Duodenal mucosa (tissue), 2 donors: Measurements from ENCODE around the gene MLLT3.

Source experiments
- H3K27ac ChIP-seq: one replicate; pipeline ENCODE4 v1.7.0; 2013; ENCODE audit warnings: low read depth, low read length
- H3K27me3 ChIP-seq, 2 donors: one replicate each; pipeline ENCODE4 v1.7.0; 2013; ENCODE audit warnings: low read length in 2 of 2, control low read depth in 1 of 2; ENCODE audit not compliant: insufficient read depth in 2 of 2, control insufficient read depth in 1 of 2
- H3K36me3 ChIP-seq, 2 donors: one replicate each; pipeline ENCODE4 v1.7.0; 2013; ENCODE audit warnings: low read length in 2 of 2, control low read depth in 1 of 2; ENCODE audit not compliant: insufficient read depth in 2 of 2, control insufficient read depth in 1 of 2
- H3K4me1 ChIP-seq, 2 donors: one replicate each; pipeline ENCODE4 v1.7.0; 2013; ENCODE audit warnings: low read length in 2 of 2, control low read depth in 1 of 2; ENCODE audit not compliant: insufficient read depth in 2 of 2, control insufficient read depth in 1 of 2
- H3K4me3 ChIP-seq, 2 donors: one replicate each; pipeline ENCODE4 v1.7.0; 2013; ENCODE audit warnings: low read length in 2 of 2, low read depth in 1 of 2
- H3K9ac ChIP-seq, 2 donors: one replicate each; pipeline ENCODE4 v1.7.0; 2013; ENCODE audit warnings: low read length in 2 of 2, low read depth in 1 of 2
- H3K9me3 ChIP-seq, 2 donors: one replicate each; pipeline ENCODE4 v1.7.0; 2013; ENCODE audit warnings: low read length in 2 of 2, control low read depth in 1 of 2; ENCODE audit not compliant: control insufficient read depth in 1 of 2

The MLLT3 gene

DNA sequence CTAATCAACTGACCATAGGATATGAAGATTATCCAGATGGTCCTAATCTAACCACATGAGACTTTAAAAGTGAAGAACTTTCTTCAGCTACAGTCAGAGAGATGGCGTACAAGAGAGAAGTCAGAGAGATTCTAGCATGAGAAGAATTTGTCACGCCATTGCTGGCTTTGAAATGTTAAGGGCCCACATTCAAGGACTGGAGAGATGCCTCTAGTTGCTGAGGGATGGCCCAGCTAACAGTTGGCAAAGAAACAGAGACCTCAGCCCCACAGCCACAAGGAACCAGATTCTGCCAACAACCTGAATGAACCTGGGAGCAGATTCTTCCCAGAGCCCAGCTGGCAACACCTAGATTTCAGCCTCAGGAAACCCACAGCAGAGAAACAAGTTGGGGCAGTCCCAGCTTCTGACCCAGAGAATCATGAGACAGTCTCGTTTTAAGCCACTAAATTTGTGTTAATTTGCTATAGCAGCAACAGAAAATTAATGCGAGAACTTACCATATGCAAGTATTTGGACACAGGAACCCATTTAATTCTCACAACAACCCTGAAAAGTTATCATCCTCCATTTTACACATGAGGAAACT lies 132.0 kb downstream of the MLLT3 start:
- H3K9me3 ChIP-seq: no peaks in the 10 kb centered on the region
- H3K4me3 ChIP-seq: no peak overlapping the region
- no peak overlapping the region for H3K27ac ChIP-seq
- H3K36me3 ChIP-seq: no peaks in the 10 kb centered on the region
- H3K4me1 ChIP-seq: peaks cover 0 to 2% of the 10 kb centered on the region in 2 donors
- H3K9ac ChIP-seq: no peak overlapping the region
- H3K27me3 ChIP-seq: no peaks in the 10 kb centered on the region

DNA sequence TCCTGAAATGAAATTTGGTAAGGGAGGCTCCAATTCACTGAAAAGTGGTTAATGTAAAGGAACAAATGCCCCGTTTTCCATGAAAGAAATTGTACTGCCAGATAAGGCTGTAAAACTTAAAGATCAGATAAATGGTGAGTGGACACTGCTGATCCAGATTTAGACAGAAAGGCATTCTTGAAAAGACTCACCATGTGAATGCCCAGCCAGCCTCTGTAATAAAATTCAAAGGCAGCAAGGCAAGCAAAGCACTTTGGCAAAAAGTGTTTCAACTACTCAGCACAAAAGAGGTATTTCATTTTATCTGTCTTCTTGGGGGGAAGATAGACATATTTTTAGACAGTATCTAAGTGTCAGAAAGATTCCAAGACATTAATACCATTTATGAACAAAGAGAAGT lies 133.6 kb downstream of the MLLT3 start:
- Histone ChIP-seq H3K4me3 (no peak overlapping the region), H3K36me3 (no peaks in the 10 kb centered on the region), H3K27me3 (no peaks in the 10 kb centered on the region), H3K9me3 (no peaks in the 10 kb centered on the region), H3K27ac (no peak overlapping the region), H3K4me1 (peaks cover 0 to 2% of the 10 kb centered on the region in 2 donors), H3K9ac (no peak overlapping the region)

GRCh38 chr9:20486552-20486951 lies 135.7 kb downstream of the MLLT3 start:
- Histone ChIP-seq H3K27me3 (no peaks in the 10 kb centered on the region), H3K4me1 (peaks cover 0 to 2% of the 10 kb centered on the region in 2 donors), H3K9me3 (no peaks in the 10 kb centered on the region), H3K4me3 (no peak overlapping the region), H3K9ac (no peak overlapping the region), H3K36me3 (no peaks in the 10 kb centered on the region), H3K27ac (no peak overlapping the region)

GRCh38 chr9:20481437-20481836 lies 140.9 kb downstream of the MLLT3 start:
- Histone ChIP-seq H3K4me3 (no peak overlapping the region), H3K27ac (no peak overlapping the region), H3K4me1 (peaks cover 0 to 3% of the 10 kb centered on the region in 2 donors), H3K9ac (no peak overlapping the region), H3K27me3 (no peaks in the 10 kb centered on the region), H3K9me3 (no peaks in the 10 kb centered on the region), H3K36me3 (no peaks in the 10 kb centered on the region)

DNA sequence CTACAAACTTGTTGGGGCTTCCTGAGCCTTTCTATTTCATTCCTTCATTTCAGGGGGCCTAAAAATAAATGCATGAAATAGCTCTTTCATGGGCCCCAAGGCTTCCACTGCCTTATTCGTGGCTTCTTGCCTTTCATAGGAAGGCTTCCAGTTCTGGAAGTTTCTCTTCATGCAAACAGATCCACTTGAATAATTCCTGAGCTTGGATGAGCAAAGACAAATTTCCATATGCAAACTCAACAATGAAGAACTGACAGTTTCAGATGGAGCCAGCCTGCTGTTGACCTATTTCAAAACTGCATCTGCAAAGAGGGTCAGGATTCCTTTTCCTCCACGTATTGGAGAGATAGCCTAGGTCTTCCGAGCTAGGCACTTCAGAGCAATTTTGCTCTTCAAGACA lies 142.1 kb downstream of the MLLT3 start:
- Histone ChIP-seq H3K9ac (no peak overlapping the region), H3K36me3 (no peaks in the 10 kb centered on the region), H3K4me1 (peaks cover 0 to 3% of the 10 kb centered on the region in 2 donors), H3K9me3 (no peaks in the 10 kb centered on the region), H3K4me3 (no peak overlapping the region), H3K27me3 (no peaks in the 10 kb centered on the region), H3K27ac (no peak overlapping the region)

DNA sequence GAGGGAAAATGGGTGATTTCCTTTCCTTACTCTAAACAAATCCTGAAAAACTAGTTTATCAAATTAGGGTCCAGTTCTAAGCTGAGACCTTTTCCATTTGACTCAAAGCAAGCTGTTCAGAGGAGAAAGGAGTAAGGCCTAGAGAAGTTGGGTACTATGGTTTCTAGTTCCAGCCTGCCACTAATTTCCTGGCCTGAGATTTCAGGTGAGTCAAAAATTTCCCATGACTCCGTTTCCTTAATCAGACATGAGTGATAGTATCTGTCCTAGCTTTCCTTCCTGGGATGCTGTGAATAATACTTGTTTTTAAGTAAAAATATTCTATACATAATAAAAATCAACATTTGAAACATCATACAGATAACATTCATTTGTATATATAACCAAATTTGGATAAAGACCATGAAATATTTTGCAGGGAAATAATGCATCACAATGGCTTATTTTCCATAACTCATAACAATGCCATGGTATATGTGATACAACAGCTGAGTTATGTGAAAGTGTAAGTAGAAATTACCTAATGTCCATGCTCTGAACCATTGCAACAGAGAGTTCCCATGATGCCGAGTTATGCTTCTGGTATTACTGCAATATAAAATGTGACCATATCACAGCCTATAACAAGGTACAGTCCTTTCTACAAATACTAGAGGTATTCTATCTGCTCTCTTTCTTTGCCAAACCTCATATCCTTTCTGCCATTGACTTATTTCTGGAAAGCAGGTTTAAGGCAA lies 142.7 kb downstream of the MLLT3 start:
- no peaks in the 10 kb centered on the region for H3K36me3 ChIP-seq
- H3K9me3 ChIP-seq: no peaks in the 10 kb centered on the region
- H3K27me3 ChIP-seq: no peaks in the 10 kb centered on the region
- no peak overlapping the region for H3K27ac ChIP-seq
- peaks cover 0 to 3% of the 10 kb centered on the region in 2 donors for H3K4me1 ChIP-seq
- H3K9ac ChIP-seq: no peak overlapping the region
- H3K4me3 ChIP-seq: no peak overlapping the region

- no peak overlapping the region for H3K27ac ChIP-seq
- no peaks in the 10 kb centered on the region for H3K9me3 ChIP-seq
- H3K4me3 ChIP-seq: no peak overlapping the region
- H3K9ac ChIP-seq: no peak overlapping the region
- no peaks in the 10 kb centered on the region for H3K27me3 ChIP-seq
- H3K36me3 ChIP-seq: no peaks in the 10 kb centered on the region
- peaks cover 0 to 3% of the 10 kb centered on the region in 2 donors for H3K4me1 ChIP-seq
These were observed 143.5 kb downstream of the MLLT3 start for GRCh38 chr9:20478786-20479185.

DNA sequence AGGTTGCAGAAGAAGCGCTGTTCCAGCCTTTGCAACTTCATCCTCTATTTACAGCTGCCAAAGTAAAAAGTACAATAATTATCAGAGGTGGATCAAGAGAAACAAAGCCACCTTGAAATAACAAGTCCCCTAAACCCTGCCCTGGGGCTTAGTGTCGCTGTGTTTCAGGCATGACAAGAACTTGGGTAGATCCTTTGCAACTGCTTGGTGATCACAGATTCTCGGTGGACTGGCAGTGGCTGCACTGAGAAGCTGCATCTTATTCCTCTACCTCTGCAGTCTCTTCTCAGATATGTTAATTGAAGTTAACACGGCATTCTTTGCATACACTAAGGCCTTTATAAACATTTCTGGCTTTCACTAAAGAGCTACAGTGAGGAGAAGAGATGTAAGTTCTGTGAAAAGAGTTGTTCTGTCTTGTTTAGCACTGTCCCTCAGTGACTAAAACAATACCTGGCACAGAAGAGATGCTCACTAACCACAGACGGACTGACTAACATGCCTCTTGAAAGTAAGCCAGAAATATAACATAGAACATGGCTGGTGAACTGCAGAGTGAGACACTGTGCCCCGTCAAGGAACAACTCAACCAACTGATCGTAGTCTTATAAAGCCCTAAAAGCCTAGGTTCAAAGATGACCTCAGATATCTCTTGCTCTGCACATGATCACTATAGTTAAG lies 144.2 kb downstream of the MLLT3 start:
- Histone ChIP-seq H3K4me3 (no peak overlapping the region), H3K27me3 (no peaks in the 10 kb centered on the region), H3K4me1 (peaks cover 0 to 3% of the 10 kb centered on the region in 2 donors), H3K9ac (no peak overlapping the region), H3K27ac (no peak overlapping the region), H3K36me3 (no peaks in the 10 kb centered on the region), H3K9me3 (no peaks in the 10 kb centered on the region)

DNA sequence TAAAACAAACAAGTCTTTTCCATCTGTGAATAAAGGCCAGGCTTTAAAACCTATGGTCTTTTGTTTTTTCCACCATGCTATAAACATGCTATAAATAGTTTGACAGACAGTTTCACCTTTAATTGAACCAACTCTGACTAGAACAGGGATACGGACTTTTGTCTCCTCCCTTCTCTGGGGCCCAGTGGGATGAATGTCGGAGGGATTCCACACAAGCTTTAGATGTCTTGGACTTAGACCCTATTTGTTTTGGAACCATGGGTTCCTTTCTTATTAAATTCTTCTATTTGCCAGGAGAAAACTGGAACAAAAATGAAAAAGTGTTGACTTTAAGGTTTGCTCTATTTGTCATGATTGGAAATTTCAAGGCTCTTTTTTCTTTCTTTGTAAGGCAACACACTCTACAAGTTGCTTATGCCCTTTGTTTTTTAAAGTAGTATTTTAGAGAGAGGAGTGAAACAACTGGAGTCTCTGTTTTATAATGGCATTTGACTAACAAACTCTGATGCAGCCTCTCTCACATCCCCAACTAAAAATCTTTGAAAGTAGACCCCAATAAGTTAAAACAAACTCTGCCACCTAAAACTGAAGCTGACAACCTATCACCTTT lies 145.3 kb downstream of the MLLT3 start:
- no peaks in the 10 kb centered on the region for H3K9me3 ChIP-seq
- H3K27ac ChIP-seq: no peak overlapping the region
- no peak overlapping the region for H3K4me3 ChIP-seq
- no peaks in the 10 kb centered on the region for H3K27me3 ChIP-seq
- H3K4me1 ChIP-seq: peaks cover 0 to 3% of the 10 kb centered on the region in 2 donors
- no peak overlapping the region for H3K9ac ChIP-seq
- H3K36me3 ChIP-seq: no peaks in the 10 kb centered on the region

DNA sequence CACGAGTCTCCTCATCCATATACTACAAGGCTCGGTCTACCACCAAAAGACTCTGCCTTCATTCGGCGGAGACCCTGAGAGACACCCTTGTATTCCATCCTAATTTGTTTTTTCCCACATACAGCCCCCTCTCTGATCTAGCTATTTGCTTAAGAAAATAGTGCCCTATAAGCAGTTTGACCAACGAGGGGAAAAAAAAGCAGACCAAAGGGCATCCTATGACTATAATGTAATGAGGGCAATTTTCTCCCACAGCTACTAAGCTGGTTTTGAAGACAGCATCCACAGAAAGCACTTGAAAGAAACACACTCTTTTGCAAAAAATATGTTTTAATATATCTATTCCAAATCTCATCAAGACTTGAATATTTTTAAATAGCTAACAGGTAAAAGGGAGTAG lies 147.8 kb downstream of the MLLT3 start:
- Histone ChIP-seq H3K9me3 (no peaks in the 10 kb centered on the region), H3K9ac (no peak overlapping the region), H3K4me1 (peaks cover 0 to 3% of the 10 kb centered on the region in 2 donors), H3K27me3 (no peaks in the 10 kb centered on the region), H3K27ac (no peak overlapping the region), H3K4me3 (no peak overlapping the region), H3K36me3 (no peaks in the 10 kb centered on the region)
